ENCODE measurements around the gene DNAJC11. TPM values are rescaled to one million over a fixed set of nuclear protein-coding genes. Genes with fewer than 3 reads are reported as not detected.
"Not testable (repeated sequence)": the region's sequence is repeated elsewhere in the genome, so short reads cannot be mapped to it uniquely, and the experiment has no call there.

Gene DNAJC11
- polyA plus RNA-seq, 4 donors: 31.1 to 73.4 (median 61.8) TPM

- DNase-seq (ENCODE audit: low read depth in 4 of 4, low spot score in 3 of 4): no peak
These were observed 43.1 kb downstream of the DNAJC11 start for GRCh38 chr1:6658359-6659060.

GRCh38 chr1:6657138-6657537 lies 44.5 kb downstream of the DNAJC11 start:
- no peak for DNase-seq (ENCODE audit: low read depth in 4 of 4, low spot score in 3 of 4)

GRCh38 chr1:6653436-6654290 lies 48.0 kb downstream of the DNAJC11 start:
- peak in 3 of 4 donors; percentile 46 to 59 (median 52) for DNase-seq (ENCODE audit: low read depth in 4 of 4, low spot score in 3 of 4)

GRCh38 chr1:6652986-6653385 lies 48.6 kb downstream of the DNAJC11 start:
- no peak for DNase-seq (ENCODE audit: low read depth in 4 of 4, low spot score in 3 of 4)

- DNase-seq (ENCODE audit: low read depth in 4 of 4, low spot score in 3 of 4): peak in 1 of 4 donors; percentile 29
These were observed 49.7 kb downstream of the DNAJC11 start for GRCh38 chr1:6651909-6652308.

GRCh38 chr1:6648556-6648955 lies 53.1 kb downstream of the DNAJC11 start:
- no peak for DNase-seq (ENCODE audit: low read depth in 4 of 4, low spot score in 3 of 4)

GRCh38 chr1:6646499-6647148 lies 55.0 kb downstream of the DNAJC11 start:
- no peak for DNase-seq (ENCODE audit: low read depth in 4 of 4, low spot score in 3 of 4)

GRCh38 chr1:6645018-6645417 lies 56.6 kb downstream of the DNAJC11 start:
- no peak for DNase-seq (ENCODE audit: low read depth in 4 of 4, low spot score in 3 of 4)

GRCh38 chr1:6640867-6641266 lies 60.7 kb downstream of the DNAJC11 start:
- DNase-seq (ENCODE audit: low read depth in 4 of 4, low spot score in 3 of 4): not testable (repeated sequence)

GRCh38 chr1:6638226-6638625 lies 63.4 kb downstream of the DNAJC11 start:
- DNase-seq (ENCODE audit: low read depth in 4 of 4, low spot score in 3 of 4): no peak

GRCh38 chr1:6637770-6638169 lies 63.8 kb downstream of the DNAJC11 start:
- no peak for DNase-seq (ENCODE audit: low read depth in 4 of 4, low spot score in 3 of 4)

GRCh38 chr1:6636778-6637177 lies 64.8 kb downstream of the DNAJC11 start:
- not testable (repeated sequence) for DNase-seq (ENCODE audit: low read depth in 4 of 4, low spot score in 3 of 4)

- DNase-seq (ENCODE audit: low read depth in 4 of 4, low spot score in 3 of 4): no peak
These were observed 65.5 kb downstream of the DNAJC11 start for GRCh38 chr1:6635910-6636760.

- DNase-seq (ENCODE audit: low read depth in 4 of 4, low spot score in 3 of 4): no peak
These were observed 66.3 kb downstream of the DNAJC11 start for GRCh38 chr1:6635161-6635909.

- no peak for DNase-seq (ENCODE audit: low read depth in 4 of 4, low spot score in 3 of 4)
These were observed 67.1 kb downstream of the DNAJC11 start for GRCh38 chr1:6634371-6635052.

- DNase-seq (ENCODE audit: low read depth in 4 of 4, low spot score in 3 of 4): no peak
These were observed 68.8 kb downstream of the DNAJC11 start for GRCh38 chr1:6632588-6633514.

- DNase-seq (ENCODE audit: low read depth in 4 of 4, low spot score in 3 of 4): no peak
These were observed 70.6 kb downstream of the DNAJC11 start for GRCh38 chr1:6631058-6631457.

- DNase-seq (ENCODE audit: low read depth in 4 of 4, low spot score in 3 of 4): no peak
These were observed 71.6 kb downstream of the DNAJC11 start for GRCh38 chr1:6630027-6630426.
